ENCODE results near the gene PTPRN2.

DNA sequence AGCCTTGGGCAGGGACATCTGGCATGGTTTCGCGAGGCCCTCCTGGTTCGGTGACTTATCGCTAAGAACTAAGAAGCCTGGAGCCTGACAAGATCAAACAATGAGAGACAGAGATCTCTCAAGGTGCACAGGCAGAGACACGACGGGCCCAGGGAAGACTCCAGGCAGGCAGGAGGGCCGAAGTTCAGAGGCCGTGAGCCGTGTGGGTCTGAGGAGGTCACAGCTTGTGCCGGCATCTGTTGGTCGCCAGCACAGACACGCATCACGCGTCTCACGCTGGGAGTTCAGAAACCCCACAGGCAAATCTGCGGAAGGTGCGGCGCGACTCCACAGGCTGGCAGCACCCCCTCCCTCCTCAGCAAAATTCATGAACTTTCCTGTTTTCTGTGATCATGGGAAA, 936.8 kb downstream of the PTPRN2 start:
- no peak for TF ChIP-seq TCF7L2 (IDR thresholded peaks at IDR 0.05; ENCODE audit: low read depth, low read length)
- TF ChIP-seq, protein P1, sequence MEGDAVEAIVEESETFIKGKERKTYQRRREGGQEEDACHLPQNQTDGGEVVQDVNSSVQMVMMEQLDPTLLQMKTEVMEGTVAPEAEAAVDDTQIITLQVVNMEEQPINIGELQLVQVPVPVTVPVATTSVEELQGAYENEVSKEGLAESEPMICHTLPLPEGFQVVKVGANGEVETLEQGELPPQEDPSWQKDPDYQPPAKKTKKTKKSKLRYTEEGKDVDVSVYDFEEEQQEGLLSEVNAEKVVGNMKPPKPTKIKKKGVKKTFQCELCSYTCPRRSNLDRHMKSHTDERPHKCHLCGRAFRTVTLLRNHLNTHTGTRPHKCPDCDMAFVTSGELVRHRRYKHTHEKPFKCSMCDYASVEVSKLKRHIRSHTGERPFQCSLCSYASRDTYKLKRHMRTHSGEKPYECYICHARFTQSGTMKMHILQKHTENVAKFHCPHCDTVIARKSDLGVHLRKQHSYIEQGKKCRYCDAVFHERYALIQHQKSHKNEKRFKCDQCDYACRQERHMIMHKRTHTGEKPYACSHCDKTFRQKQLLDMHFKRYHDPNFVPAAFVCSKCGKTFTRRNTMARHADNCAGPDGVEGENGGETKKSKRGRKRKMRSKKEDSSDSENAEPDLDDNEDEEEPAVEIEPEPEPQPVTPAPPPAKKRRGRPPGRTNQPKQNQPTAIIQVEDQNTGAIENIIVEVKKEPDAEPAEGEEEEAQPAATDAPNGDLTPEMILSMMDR (IDR thresholded peaks at IDR 0.05): no peak
